Kidney tubule cell (primary cell): ENCODE measurements around the gene TCF12.
"Not testable (repeated sequence)": the region's sequence is repeated elsewhere in the genome, so short reads cannot be mapped to it uniquely, and the experiment has no call there.

Experiments used
- DNase-seq: peaks from one replicate; pipeline ENCODE4 v3.0.0-alpha.2; 2018; ENCODE audit warnings: low spot score

Gene TCF12

GRCh38 chr15:56978898-56979662 is 60.6 kb downstream of the TCF12 start:
- DNase-seq = peak; percentile 39

DNA sequence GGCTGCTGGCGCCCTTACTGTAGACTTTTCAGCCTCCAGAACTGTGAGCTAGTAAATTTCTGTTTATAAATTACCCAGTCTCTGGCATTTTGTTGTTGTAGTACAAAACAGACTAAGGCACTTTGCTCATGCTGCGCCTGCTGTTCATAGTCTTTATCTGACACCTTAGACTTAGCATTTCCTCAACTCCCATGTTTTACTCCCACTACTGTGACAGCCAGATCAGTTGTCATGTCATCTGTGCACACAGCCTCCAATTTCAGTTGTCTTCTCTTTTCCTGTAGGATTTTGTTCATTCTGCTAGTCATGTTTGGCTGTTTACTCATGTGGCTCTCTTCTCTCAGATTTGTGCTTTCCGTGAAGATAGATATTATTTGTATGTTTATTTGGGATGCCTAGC is 62.0 kb downstream of the TCF12 start:
- DNase-seq = no peak

GRCh38 chr15:56981160-56981559 is 62.7 kb downstream of the TCF12 start:
- no peak for DNase-seq

DNA sequence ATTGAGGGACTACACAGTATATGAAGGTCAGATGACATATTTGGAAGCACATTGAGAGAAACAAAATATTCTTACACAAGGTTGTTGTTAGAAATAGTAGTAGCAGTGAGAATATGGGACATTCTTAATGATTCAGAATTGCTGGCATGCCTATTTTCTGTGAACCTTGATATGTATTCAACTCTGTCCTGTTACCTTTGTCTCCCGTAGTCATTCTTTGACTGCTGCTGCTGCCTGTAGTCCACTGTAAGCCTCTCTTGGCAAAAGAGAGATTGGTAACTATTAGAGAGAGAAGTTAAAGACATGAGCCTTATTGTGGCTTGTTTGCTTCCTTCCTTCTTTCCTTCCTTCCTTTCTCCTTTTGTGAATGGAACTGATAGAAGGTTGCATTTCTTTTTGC is 64.5 kb downstream of the TCF12 start:
- DNase-seq = no peak

DNA sequence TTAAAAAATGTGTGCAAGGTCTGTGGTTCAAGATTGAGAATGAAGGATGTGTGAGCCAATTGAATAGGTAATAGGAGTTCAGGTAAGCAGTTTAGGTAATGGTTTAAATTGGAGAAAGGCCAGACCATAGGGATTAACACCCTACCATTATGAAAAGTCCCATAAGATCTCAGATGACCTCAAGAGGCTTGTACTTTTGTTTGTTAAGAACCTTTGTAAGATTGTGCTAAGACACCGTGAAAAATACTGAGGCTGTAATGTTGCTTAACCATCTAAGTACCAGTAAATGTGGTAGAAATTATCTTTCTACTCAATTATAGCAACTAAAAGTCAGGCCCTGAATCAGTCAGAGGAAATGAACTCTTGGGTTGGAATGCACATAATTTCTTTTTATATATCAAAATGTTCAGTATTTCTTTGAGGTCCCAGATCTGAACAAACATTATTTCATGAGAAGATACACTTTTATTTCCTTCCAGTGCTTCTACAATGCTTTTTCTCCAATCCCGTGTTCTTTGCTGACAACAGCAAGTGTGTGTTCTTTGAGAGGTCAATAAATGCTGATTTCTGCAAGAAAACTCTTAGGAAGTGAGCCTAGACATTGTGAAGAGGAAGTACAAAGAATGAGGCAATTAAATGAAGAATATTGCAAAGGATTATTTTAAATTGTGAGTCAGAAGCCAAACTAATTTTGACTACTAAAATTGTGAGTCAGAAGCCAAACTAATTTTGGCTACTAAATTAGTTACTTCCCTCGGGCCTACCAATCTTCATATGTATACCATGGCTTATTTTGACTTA is 66.4 kb downstream of the TCF12 start:
- no peak for DNase-seq

GRCh38 chr15:56985856-56986255 is 67.4 kb downstream of the TCF12 start:
- no peak for DNase-seq

DNA sequence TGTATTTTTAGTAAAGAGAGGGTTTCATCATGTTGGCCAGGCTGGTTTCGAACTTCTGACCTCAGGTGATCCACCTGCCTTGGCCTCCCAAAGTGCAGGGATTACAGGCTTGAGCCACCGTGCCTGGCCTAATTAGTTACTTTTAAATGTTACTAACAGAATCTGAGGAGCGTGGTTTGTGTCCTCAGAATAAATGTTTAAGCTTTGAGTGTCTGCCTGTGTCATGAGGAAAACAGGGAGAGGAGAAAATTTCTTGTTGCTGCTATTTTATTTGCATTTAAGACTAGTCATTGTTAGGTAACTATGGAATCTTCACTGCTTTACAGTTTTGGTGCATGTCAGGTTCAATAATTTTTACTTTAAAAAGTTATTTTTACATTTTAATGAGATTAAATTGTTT is 68.8 kb downstream of the TCF12 start:
- DNase-seq = peak; percentile 70

DNA sequence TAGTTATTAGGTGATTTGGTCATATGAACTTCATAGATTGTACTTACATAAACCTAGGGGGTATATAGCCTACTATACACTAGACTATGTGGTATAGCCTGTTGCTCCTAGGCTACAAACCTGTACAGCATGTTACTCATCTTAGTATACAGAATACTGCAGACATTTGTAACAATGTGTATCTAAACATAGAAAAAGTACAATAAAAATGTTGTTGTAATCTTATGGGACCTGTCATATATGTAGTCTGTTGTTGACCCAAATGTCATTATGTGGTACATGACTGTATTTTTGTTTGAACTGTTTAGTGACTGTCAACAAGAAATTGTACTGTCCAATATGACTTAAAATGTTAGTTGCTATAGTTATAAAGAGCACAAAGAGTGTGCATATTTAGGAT is 69.8 kb downstream of the TCF12 start:
- no peak for DNase-seq

- no peak for DNase-seq
Measured at GRCh38 chr15:56989411-56989924, 71.0 kb downstream of the TCF12 start.

GRCh38 chr15:56991017-56991416 is 72.6 kb downstream of the TCF12 start:
- no peak for DNase-seq

DNA sequence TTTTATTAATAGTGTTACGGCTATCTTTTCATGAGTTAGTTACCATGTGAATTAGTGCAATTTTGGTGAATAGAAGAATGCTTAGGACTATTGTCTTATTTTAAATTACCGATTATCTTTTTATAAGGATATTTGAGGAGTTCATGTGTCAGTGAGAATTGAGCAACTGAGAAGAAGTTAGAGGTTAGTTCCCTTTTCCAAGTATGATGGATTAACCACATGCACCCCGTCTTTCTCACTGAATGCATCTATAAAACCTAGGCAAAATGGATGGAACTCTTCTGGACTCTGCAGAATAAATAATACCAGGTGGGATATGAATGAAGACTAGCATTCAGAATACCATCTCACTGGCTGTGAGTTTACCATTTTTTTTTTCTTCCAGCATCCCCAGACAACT is 74.3 kb downstream of the TCF12 start:
- no peak for DNase-seq

- DNase-seq = no peak
Measured at GRCh38 chr15:56994280-56994679, 75.8 kb downstream of the TCF12 start.

DNA sequence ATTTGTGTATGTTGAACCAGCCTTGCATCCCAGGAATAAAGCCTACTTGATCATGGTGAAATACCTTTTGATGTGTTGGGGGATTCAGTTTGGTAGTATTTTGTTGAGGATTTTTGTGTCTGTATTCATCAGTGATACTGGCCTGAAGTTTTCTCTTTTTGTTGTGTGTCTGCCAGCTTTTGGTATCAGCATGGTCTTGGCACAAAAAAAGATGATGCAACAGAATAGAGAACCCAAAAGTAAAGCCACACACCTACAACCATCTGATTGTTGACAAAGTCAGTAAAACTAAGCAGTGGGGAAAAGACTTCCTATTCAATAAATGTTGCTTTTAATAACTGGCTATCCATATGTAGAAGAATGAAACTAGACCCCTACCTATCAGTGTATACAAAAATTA is 77.6 kb downstream of the TCF12 start:
- DNase-seq = no peak

- no peak for DNase-seq
Measured at GRCh38 chr15:56996746-56997470, 78.5 kb downstream of the TCF12 start.

GRCh38 chr15:57003418-57003817 is 85.0 kb downstream of the TCF12 start:
- no peak for DNase-seq

GRCh38 chr15:57005244-57005643 is 86.8 kb downstream of the TCF12 start:
- no peak for DNase-seq

DNA sequence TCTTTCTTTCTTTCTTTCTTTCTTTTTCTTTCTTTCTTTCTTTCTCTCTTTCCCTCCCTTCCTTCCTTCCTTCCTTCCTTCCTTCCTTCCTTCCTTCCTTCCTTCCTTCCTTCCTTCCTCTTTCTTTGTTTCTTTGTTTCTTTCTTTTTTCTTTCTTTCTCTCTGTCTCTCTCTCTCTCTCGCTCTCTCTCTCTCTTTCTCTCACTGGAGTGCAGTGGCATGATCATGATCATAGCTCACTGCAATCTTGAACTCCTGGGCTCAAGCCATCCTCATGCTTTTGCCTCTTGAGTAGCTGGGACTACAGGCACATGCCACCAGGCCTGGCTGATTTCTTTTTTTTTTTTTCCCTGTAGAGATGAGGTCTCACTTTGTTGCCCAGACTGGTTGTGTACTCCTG is 89.4 kb downstream of the TCF12 start:
- DNase-seq = not testable (repeated sequence)

- no peak for DNase-seq
Measured at GRCh38 chr15:57010724-57011123, 92.3 kb downstream of the TCF12 start.

GRCh38 chr15:57012556-57012955 is 94.1 kb downstream of the TCF12 start:
- DNase-seq = no peak

DNA sequence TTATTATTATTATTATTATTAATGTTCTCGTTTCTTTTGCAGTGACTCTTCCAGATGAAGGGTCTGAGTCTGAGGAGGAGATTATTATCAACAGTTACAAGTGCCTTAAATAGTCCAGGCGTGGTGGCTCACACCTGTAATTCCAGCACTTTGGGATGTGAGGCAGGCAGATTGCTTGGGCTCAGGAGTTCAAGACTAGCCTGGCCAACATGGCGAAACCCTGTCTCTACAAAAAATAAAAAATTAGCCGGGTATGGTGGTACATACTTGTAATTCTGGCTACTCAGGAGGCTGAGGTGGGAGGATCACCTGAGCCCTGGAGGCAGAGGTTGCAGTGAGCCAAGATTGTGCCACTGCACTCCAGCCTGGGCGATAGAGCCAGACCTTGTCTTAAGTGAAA is 96.5 kb downstream of the TCF12 start:
- DNase-seq = not testable (repeated sequence)

DNA sequence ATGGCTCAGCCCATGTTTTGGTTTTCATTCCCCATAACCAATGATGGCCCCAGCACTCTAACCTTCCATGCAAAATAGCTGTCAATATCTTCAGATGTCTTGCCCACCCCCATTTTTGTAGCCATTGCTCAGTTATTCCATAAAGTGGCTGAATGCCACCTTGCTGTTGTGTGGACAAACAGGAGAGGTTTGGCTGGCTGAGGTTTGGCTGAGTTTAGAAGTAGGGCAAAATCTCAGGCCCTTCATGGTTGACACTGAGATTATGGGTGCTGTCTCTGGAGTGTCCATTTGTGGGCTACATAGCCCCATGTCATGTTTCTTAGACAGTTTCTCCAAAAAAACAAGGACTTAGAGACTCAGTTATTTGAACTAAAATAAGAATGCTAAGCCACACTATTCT is 96.9 kb downstream of the TCF12 start:
- DNase-seq = no peak

DNA sequence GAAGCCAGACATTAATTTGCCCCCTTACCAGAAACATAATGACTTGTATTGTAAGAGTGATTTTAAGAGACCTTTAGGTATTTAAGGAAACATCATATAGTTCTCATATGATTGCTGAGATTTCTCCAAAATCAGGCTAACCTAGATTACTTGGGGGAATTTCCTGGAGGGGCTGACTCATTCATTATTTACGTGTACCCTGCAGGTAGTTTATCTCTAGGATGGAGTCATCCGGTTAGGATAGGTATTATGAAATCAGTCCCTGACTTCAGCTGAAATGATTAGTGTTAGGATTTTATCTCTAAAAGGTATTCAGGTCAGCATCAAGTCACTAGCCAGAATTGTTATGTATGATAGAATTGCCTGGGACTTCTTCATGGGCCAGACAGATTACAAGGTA is 97.5 kb downstream of the TCF12 start:
- DNase-seq = peak; percentile 76

DNA sequence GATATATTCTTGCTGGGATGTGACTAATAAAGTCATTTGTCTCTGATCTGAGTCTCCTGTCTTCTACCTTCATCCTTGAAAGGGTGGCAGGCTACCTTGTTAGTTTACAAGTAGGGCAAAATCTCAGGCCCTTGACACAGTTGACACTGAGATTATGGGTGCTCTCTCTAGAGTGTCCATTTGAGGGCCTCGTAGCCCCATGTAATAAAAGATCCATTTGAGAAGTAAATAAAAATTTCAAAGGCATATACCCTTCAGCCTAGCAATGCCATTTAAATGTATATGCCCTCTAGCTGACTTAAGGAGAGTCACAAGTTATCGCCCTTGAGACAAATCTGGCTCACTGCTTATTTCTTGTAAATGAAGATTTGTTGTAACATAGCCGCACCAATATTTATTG is 98.6 kb downstream of the TCF12 start:
- DNase-seq = no peak
